ENCODE measurements around the gene FOXL3. TPM values are rescaled to one million over a fixed set of nuclear protein-coding genes. Genes with fewer than 3 reads are reported as not detected.

The FOXL3 gene
- total RNA-seq, 1 donor from 2014 or later: not detected

- no peak for TF ChIP-seq CTCF (IDR thresholded peaks at IDR 0.05; ENCODE audit: unreplicated experiment)
- peaks cover 26% of the 10 kb centered on the region for H3K36me3 Mint-ChIP-seq (ENCODE audit: insufficient read depth)
Measured at GRCh38 chr7:252981-253380, 37.0 kb upstream of the FOXL3 start.

DNA sequence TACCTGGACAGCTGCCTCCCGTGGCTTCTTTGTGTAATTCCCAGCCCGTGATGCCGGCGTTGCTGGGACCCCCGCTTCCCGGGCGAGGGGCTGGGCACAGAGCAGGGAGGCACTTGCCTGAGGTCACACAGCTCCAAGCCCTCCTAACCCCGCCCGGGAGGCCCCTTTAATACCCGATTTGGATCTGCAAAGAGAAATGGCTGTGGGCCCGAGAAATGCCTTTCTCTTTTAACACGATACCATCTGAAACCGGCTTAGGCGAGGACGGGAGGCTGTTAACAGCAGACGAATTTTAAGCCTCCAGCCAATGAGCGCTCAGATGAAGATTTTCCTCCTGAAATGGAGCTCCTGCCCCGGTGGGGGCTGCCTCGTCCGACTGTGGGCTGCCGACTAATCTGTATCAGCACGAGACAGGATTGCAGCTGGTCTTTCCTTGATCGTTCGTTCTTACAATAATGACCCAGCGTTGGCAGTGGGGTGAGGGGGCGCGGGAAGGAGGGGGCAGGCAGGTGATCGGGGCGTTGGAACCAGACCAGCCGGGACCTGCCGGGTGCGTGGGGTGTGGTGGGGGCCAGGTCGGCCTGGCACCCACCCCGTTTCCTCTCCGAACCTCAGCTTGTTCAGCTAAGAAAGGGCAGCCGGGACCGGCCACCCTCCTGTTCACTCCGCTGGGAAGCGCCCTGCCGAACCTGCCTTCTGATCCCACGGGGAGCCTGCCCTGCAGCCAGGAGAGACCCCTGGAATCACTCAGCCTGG is 36.2 kb upstream of the FOXL3 start:
- no peak overlapping the region for H3K4me3 Mint-ChIP-seq (ENCODE audit: low read depth)
- no peaks in the 10 kb centered on the region for H3K27me3 Mint-ChIP-seq
- H3K9me3 Mint-ChIP-seq (ENCODE audit: low read depth): no peaks in the 10 kb centered on the region
- peaks cover 26% of the 10 kb centered on the region for H3K36me3 Mint-ChIP-seq (ENCODE audit: insufficient read depth)
- no peak for DNase-seq (ENCODE audit: low spot score, unreplicated experiment)
- no peak for TF ChIP-seq CTCF (IDR thresholded peaks at IDR 0.05; ENCODE audit: unreplicated experiment)
- H3K27ac Mint-ChIP-seq: no peak overlapping the region
- no peaks in the 10 kb centered on the region for H3K4me1 Mint-ChIP-seq (ENCODE audit: low read depth)

More at GRCh38 chr7:252981-253380, 37.0 kb upstream of the FOXL3 start:
- no peak for DNase-seq (ENCODE audit: low spot score, unreplicated experiment)
- H3K27ac Mint-ChIP-seq: no peak overlapping the region
- H3K9me3 Mint-ChIP-seq (ENCODE audit: low read depth): no peaks in the 10 kb centered on the region
- H3K4me3 Mint-ChIP-seq (ENCODE audit: low read depth): no peak overlapping the region
- H3K27me3 Mint-ChIP-seq: no peaks in the 10 kb centered on the region
- H3K4me1 Mint-ChIP-seq (ENCODE audit: low read depth): no peaks in the 10 kb centered on the region

- no peak for TF ChIP-seq CTCF (IDR thresholded peaks at IDR 0.05; ENCODE audit: unreplicated experiment)
- H3K4me1 Mint-ChIP-seq (ENCODE audit: low read depth): no peaks in the 10 kb centered on the region
- H3K36me3 Mint-ChIP-seq (ENCODE audit: insufficient read depth): peaks cover 27% of the 10 kb centered on the region
- H3K27ac Mint-ChIP-seq: no peak overlapping the region
- no peaks in the 10 kb centered on the region for H3K27me3 Mint-ChIP-seq
- DNase-seq (ENCODE audit: low spot score, unreplicated experiment): no peak
- H3K4me3 Mint-ChIP-seq (ENCODE audit: low read depth): no peak overlapping the region
- peaks cover 4% of the 10 kb centered on the region for H3K9me3 Mint-ChIP-seq (ENCODE audit: low read depth)
Measured at GRCh38 chr7:254337-255037, 35.5 kb upstream of the FOXL3 start.

- peaks cover 4% of the 10 kb centered on the region for H3K9me3 Mint-ChIP-seq (ENCODE audit: low read depth)
- H3K36me3 Mint-ChIP-seq (ENCODE audit: insufficient read depth): peaks cover 31% of the 10 kb centered on the region
- no peak overlapping the region for H3K4me3 Mint-ChIP-seq (ENCODE audit: low read depth)
- H3K27me3 Mint-ChIP-seq: no peaks in the 10 kb centered on the region
- H3K4me1 Mint-ChIP-seq (ENCODE audit: low read depth): no peaks in the 10 kb centered on the region
- DNase-seq (ENCODE audit: low spot score, unreplicated experiment): no peak
- H3K27ac Mint-ChIP-seq: peak overlapping the region; percentile 48
- TF ChIP-seq CTCF (IDR thresholded peaks at IDR 0.05; ENCODE audit: unreplicated experiment): no peak
Measured at GRCh38 chr7:255038-255435, 34.9 kb upstream of the FOXL3 start.

- DNase-seq (ENCODE audit: low spot score, unreplicated experiment): no peak
- Mint-ChIP-seq H3K36me3 (ENCODE audit: insufficient read depth) (peaks cover 34% of the 10 kb centered on the region), H3K4me1 (ENCODE audit: low read depth) (no peaks in the 10 kb centered on the region), H3K27ac (peak overlapping the region; percentile 48), H3K27me3 (no peaks in the 10 kb centered on the region), H3K4me3 (ENCODE audit: low read depth) (no peak overlapping the region), H3K9me3 (ENCODE audit: low read depth) (peaks cover 4% of the 10 kb centered on the region)
- TF ChIP-seq CTCF (IDR thresholded peaks at IDR 0.05; ENCODE audit: unreplicated experiment): no peak
Measured at GRCh38 chr7:255721-256361, 34.1 kb upstream of the FOXL3 start.

Data from progenitor cell of endocrine pancreas (in vitro differentiated cells).